Bladder microvascular endothelial cell (primary cell): ENCODE results near the gene PLK5. TPM values are rescaled to one million over a fixed set of nuclear protein-coding genes. Genes with fewer than 3 reads are reported as not detected.

ENCODE experiments used
- total RNA-seq: library from RNA; depleted of rRNA; stranded (reverse); fragments of >200 nt; gene quantifications from 2 replicates; pipeline ENCODE4 v1.2.3, GENCODE V29; 2014

Gene PLK5, protein sequence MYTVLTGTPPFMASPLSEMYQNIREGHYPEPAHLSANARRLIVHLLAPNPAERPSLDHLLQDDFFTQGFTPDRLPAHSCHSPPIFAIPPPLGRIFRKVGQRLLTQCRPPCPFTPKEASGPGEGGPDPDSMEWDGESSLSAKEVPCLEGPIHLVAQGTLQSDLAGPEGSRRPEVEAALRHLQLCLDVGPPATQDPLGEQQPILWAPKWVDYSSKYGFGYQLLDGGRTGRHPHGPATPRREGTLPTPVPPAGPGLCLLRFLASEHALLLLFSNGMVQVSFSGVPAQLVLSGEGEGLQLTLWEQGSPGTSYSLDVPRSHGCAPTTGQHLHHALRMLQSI
- total RNA-seq: not detected in 2 replicates

GRCh38 chr19:1523412-1524286, at the start of gene PLK5:
PLK5 (plus strand) TSS chr19:1524077; CDS start chr19:1526997, 2,920 bp downstream.

GRCh38 chr19:1478934-1479707, 44.8 kb upstream of the PLK5 start, which contains the start of gene C19orf25:
C19orf25 (minus strand) TSS chr19:1479215; CDS start chr19:1478903, 312 bp downstream.

DNA sequence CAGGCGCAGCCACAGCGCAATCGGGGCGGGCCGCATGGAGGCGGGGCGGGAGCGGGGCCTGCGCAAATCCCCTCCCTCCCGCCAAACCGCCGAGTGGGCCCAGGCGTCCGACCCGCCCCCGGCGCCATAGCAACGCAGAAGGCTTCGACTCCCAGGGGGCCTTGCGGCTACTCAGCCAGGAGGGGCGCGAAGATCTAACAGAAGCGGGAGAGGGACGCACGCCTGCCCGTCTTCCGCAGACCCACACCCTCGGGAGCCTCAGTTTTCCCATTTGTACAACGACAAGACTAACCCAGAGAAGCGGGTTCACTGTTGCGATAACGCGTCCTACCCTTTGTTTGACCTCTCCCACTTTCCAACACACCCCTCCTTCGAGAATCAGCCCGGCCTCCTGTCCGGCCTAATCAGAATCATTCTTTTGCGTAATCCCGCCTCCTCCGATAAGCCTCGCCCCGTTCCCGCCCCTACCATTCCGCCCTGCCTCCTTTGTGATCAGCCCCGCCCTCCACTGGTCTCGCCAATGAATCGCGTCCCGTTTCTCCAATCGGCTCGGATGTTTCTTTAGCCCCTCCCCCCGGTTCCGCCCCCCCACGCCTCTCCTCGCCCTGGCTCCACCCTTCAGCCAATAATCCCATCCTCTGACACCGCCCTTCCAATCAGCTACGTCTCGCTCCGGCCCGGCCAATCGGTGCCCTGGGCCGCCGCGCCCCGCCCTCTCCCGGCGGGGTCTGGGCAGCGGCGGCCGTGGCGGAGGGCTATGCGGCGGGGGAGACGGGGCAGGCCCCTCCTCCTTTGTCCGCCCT, 33.4 kb upstream of the PLK5 start, which contains the start of gene PCSK4:
Gene PCSK4 (minus strand): TSS at position 40 of the 803 bp plus-strand sequence. CDS start 4 bp downstream, at position 36.

DNA sequence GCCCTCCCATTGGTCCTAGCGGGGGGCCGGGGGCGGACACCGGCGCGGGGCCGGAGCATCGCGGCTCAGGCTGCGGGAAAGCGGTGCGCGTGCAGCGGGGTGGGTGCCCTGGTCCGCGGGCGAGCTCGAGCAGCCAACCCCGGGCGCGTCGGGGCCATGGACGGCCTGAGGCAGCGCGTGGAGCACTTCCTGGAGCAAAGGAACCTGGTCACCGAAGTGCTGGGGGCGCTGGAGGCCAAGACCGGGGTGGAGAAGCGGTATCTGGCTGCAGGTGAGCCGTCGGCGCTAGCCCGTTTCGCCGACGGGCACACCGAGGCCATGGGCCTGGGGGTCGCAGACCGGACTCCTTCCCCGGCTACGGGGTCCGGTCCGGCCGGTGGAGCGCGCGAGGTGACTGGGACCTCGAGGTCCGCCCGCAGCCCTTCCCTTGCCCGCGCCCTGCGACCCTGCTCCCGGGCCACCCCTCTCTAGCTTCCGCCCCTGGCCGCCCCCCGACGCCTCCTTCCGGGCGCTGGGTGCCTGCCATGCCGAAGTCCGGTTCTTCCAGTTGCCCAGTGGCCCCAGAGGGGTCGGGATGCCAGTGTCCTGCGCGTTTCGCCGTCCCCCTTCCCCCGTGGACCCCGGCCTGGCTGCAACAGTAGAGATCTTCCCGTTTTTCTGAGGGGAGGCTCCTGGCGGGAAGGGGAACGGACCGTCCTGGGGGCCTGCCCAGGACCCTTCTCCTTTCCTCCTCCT, 32.6 kb upstream of the PLK5 start, which contains the start of gene REEP6:
Gene REEP6 (plus strand): TSS at position 68 of the 735 bp plus-strand sequence. CDS start 89 bp downstream, at position 157.

DNA sequence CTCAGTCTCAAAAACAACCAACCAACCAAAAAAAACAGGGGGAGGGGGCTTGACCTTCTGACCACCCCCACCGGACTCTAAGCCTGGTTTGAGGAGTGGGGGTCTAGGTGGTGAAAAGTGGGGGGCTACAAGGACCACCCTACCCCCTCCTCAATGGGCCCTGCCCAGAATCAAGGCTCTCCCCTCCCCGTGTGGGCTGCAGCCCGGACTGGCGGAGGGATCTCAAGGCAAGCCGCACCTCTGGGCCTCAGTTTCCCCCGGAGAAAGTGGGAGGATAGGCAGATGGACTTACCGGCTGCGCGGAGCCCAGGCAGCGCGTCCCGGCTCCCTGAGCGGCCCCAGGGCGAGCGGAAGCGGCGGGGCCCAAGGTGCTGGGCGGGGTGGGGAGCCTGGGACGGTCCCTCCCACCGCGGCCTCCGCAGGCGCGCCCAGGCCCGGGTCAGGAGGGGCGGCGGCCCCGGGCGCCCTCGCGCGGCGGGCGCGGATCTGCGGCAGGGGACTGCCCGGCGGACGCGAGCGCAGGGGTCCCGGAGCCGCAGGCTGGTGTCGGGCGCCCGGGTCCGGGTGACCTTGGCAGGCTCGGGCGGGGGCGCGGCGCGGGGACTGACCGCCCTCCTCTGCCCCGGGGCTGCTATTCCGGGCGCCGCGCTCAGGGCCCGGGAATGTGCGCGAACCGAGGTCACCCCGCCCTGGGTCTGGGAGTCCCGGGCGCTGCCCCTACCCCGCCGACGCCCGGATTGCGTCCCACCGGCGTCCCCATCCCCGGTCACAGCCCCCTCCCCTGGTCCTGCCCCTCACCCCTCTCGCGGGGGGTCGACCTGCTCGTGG, 11.0 kb upstream of the PLK5 start, which contains the start of gene ADAMTSL5:
Gene ADAMTSL5 (minus strand): TSS at position 349 of the 828 bp plus-strand sequence. CDS start 2,076 bp downstream, outside the sequence.

DNA sequence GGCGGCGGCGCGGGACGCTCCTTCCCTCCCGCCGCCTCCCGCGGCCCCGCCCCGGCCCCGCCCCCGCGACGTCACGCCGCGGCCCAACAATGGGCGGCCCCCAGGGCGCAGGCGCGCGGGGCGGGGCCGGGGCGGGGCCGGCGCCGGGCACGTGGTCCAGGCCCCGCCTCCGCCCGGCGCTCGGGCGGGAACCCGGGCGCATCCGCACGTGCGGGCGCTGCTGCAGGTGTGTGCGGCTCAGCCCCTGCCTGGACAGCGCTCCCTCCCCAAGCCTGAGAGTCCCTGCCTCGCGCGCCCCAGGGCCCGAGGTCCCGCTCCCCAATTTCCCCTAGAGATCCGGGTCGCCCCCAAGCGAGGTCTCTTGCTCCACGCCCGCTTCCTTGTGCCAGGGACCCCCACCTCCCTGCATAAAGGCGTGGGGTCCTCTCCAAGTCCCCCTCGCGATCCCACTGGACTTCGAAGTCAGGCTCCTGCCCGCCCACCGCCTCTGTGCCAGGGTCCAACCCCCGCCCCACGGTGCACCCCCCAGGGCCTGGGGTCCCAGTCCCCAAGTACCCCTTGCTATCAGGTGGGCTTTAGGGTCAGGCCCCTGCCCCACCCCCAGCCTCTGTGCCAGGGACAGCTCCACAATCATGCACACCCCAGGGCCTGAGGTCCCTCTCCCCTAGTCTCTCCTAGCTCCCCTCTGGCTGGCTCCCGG, 44.6 kb downstream of the PLK5 start, which contains the start of gene MEX3D:
Gene MEX3D (minus strand): TSS at position 6 of the 700 bp plus-strand sequence. CDS start 267 bp downstream, outside the sequence.

Other genes starting within 250 kb of the PLK5 start
- gene FAM174C, start 248.5 kb upstream of the PLK5 start, total RNA-seq: 13.4 and 18.3 TPM in 2 replicates
- gene EFNA2, start 238.2 kb upstream of the PLK5 start, total RNA-seq: 0.19 TPM in 1 of 2 replicates, not detected in the other
- 60.6 and 68.3 TPM in 2 replicates for gene NDUFS7, start 140.2 kb upstream of the PLK5 start, total RNA-seq
- 10.0 and 11.2 TPM in 2 replicates for gene GAMT, start 122.5 kb upstream of the PLK5 start, total RNA-seq
- 61.4 and 81.4 TPM in 2 replicates for gene DAZAP1, start 116.5 kb upstream of the PLK5 start, total RNA-seq
- 323 and 507 TPM in 2 replicates for gene RPS15, start 85.7 kb upstream of the PLK5 start, total RNA-seq
- under 0.01 and 0.06 TPM in 2 replicates for gene APC2, start 74.0 kb upstream of the PLK5 start, total RNA-seq
- gene C19orf25, start 44.9 kb upstream of the PLK5 start, total RNA-seq: 12.3 and 21.6 TPM in 2 replicates
- 0.32 and 1.4 TPM in 2 replicates for gene PCSK4, start 33.7 kb upstream of the PLK5 start, total RNA-seq
- gene REEP6, start 32.9 kb upstream of the PLK5 start, total RNA-seq: 0.38 and 1.5 TPM in 2 replicates
- 0.06 TPM in 1 of 2 replicates, not detected in the other for gene ADAMTSL5, start 11.1 kb upstream of the PLK5 start, total RNA-seq
- 52.5 and 71.4 TPM in 2 replicates for gene MEX3D, start 44.2 kb downstream of the PLK5 start, total RNA-seq
- gene MBD3, start 68.8 kb downstream of the PLK5 start, total RNA-seq: 81.1 and 156 TPM in 2 replicates
- gene UQCR11, start 81.4 kb downstream of the PLK5 start, total RNA-seq: 78.5 and 110 TPM in 2 replicates
- 65.6 and 123 TPM in 2 replicates for gene TCF3, start 128.5 kb downstream of the PLK5 start, total RNA-seq
- not detected in 2 replicates for gene ONECUT3, start 229.4 kb downstream of the PLK5 start, total RNA-seq